GM10248 (cell line): ENCODE results near the gene EXOG.

Experiments used
- CTCF ChIA-PET: fragments of 300-600 bp; sonication (Branson Sonifier 250); formaldehyde crosslinking; extraction: SDS; loops from one replicate; lab custom pipeline; 2021; ENCODE audit warnings: antibody characterized with exemption; lab: Yijun Ruan, JAX
- POLR2A ChIA-PET: fragments of 350-650 bp; sonication (Branson Sonifier 250); formaldehyde crosslinking; extraction: SDS; loops from one replicate; lab custom pipeline; 2020; ENCODE audit warnings: antibody characterized with exemption; lab: Yijun Ruan, JAX
- DNase-seq: peaks from one replicate; pipeline ENCODE4 v3.0.0; 2012; ENCODE audit errors: extremely low spot score
- CTCF ChIP-seq: IDR thresholded peaks from 2 replicates; pipeline ENCODE4 v1.5.1; 2012; ENCODE audit warnings: mild to moderate bottlenecking, low read depth; ENCODE audit errors: extremely low read depth, missing control alignments, control extremely low read depth

Gene EXOG

DNA sequence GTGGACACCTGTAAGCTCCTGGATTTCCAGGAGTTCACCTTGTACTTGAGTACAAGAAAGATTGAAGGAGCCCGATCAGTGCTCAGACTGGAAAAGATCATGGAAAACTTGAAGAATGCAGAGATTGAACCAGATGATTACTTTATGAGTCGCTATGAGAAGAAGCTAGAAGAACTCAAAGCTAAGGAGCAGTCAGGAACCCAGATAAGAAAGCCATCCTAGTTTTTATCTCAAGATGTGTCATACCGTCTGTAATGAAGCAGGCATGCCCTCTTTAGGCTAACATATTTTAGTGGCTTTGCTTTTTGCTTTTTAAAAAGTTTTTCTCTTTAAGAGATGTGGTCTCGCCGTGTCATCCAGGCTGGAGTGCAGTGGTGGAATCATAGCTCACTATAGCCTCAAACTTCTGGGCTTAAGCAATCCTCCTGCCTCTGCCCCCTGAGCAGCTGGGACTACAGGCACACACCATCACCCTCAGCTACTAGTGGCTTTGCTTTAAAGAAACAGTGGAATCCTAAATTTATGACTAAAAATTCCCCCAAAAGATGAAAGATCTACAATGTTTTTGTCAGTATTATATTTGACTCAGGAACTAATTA lies 28.1 kb downstream of the EXOG start:
- TF ChIP-seq CTCF = no peak
- CTCF ChIA-PET = interaction anchor here (0.8 to 2.9 kb wide), 9 partner anchors 28 to 764 kb away, joined by 3 to 14 read pairs (median 4); partner anchors contain the start of gene EXOG
- POLR2A ChIA-PET = no interaction called here
- no peak for DNase-seq

DNA sequence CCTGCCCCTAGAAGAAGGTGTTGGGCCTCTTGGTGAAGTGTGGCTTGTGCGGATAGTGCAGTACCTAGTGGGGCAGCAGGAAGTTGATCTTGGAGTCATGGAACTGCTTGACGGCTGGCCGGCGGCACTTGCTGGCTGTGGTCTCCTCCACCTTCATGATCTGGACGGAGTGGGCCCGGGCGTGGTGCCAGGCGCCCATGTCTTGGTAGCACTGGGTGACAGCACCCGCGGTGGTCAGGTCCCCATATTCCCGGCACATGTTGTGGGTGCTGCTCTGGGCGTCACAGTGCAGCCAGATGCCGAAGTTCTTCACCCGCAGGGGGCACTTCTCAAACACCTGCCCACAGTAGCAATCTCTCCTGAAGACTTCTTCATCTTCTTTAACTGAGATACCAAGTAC lies 30.7 kb downstream of the EXOG start:
- DNase-seq = no peak
- CTCF ChIA-PET = no interaction called here
- no peak for TF ChIP-seq CTCF
- POLR2A ChIA-PET = no interaction called here

DNA sequence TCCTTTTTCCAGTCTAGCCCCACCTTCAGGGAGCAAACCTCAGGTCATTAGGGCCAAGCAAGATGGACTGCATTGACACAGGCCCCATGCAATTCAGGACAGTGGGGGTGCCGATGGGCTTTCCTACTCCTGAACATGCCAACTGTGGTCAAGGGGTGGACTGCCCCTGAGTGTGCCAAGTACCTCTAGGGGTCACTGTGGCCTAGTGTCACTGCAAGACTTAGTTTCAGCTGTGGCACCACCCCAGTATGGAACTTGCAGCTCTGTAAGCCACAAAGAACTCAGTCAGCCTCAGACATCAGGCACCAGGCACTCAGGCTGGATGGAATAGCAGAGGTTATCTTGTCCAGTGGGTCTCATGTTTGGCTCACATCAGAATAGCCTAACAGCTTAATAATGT lies 32.3 kb downstream of the EXOG start:
- POLR2A ChIA-PET = no interaction called here
- peak; percentile 21 for TF ChIP-seq CTCF
- DNase-seq = no peak
- CTCF ChIA-PET = interaction anchor here (0.8 to 4.8 kb wide), 3 partner anchors 8 to 25 kb away, joined by 3 to 36 read pairs (median 3); no protein-coding TSS in a partner anchor

DNA sequence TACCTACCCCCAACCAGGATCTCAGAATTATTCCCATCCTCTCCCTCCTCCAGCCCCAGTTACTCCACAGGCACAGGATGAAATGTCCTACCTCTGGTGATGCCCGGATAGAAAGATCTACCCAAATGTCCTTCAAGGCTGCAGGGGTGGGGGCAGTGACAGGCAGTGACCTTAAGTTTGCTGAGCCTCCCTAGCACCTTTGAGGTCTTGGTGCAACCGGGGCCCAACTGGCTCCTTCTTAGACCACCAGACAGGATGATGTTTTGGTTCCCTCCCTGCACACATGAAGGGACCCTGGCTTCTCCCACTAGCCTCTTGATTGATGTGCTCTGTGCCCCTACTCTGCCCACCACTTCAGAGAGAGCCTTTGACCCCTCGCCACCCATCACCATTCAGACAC lies 36.4 kb downstream of the EXOG start:
- POLR2A ChIA-PET = no interaction called here
- no peak for TF ChIP-seq CTCF
- no peak for DNase-seq
- CTCF ChIA-PET = interaction anchor here (4.8 kb wide), 1 partner anchor 12 kb away, joined by 36 read pairs; no protein-coding TSS in a partner anchor

DNA sequence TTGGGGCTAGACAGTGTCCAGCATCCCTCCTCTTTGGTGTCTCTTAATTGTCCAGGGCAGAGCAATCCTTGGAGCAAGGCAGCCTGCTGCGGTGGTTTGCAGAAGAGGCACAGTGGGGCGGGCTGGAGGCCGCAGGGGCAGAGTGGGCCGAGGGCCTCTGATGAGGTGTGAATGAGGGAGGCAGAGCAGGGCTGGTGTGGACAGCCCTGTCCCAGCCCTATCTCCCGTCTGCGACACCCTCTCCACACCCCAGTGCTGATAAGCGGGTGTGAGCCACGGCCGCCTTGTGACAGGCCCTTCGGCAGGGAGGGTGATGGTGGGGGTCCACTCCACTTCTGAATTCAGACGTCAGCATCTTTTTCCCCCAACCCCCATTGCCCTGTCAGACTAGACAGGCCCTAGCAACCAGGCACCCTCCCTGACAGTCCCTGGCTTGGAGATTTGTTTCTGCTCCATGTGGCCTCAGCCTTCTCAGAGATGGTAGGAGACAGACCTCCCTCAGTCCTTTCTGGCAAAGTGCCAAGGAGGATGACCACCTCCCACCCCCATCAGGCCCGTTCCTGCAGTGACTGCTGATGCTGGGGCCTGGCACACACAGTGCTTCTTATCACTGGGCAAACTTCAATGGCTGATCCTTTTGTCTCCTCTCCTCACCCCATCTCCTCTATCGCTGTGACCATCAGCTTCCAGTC lies 37.3 kb downstream of the EXOG start:
- DNase-seq = no peak
- no peak for TF ChIP-seq CTCF
- ChIA-PET CTCF (no interaction called here), POLR2A (no interaction called here)

- DNase-seq = no peak
- no peak for TF ChIP-seq CTCF
- POLR2A ChIA-PET = interaction anchor here (0.6 kb wide), 1 partner anchor 528 kb away, joined by 3 read pairs; no protein-coding TSS in a partner anchor
- CTCF ChIA-PET = interaction anchor here (1.4 kb wide), 1 partner anchor 38 kb away, joined by 4 read pairs; the partner anchor contains the start of gene EXOG
Measured at GRCh38 chr3:38534180-38534579, 38.0 kb downstream of the EXOG start.
